Inflammatory macrophage treated with lipopolysaccharide for 1 hour (primary cell): ENCODE measurements around the gene NIT2.
"Not testable (repeated sequence)": the region's sequence is repeated elsewhere in the genome, so short reads cannot be mapped to it uniquely, and the experiment has no call there.

ENCODE experiments used
- DNase-seq, 2 donors: peaks; one replicate each; pipeline ENCODE4 v3.0.0-alpha.2; 2020 to 2022

Gene NIT2

GRCh38 chr3:100339786-100340185 lies 5.2 kb downstream of the NIT2 start:
- DNase-seq, result no peak

DNA sequence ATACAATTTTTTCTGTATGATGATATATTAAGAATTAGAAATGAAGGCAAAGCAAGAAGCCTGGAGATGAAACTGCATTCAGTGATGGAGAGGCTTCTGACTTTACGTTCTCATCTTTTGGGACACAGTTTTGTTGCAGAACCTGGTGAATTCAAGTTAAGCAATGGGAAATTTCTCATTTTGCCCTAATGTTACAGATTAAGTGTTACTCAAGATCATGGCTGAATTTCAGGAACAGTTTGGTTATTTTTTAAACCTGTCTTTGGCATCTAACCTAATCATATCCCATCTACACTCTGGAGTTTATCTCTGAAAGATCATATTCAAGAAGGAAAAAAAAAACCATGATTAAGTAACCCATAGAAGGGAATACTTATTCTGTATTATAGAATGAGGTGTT lies 6.0 kb downstream of the NIT2 start:
- no peak for DNase-seq

GRCh38 chr3:100348727-100349126 lies 14.2 kb downstream of the NIT2 start:
- DNase-seq, result no peak

DNA sequence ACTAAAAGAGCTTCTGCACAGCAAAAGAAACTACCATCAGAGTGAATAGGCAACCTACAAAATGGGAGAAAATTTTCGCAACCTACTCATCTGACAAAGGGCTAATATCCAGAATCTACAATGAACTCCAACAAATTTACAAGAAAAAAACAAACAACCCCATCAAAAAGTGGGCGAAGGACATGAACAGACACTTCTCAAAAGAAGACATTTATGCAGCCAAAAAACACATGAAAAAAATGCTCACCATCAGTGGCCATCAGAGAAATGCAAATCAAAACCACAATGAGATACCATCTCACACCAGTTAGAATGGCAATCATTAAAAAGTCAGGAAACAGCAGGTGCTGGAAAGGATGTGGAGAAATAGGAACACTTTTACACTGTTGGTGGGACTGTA lies 17.2 kb downstream of the NIT2 start:
- DNase-seq, result not testable (repeated sequence)

DNA sequence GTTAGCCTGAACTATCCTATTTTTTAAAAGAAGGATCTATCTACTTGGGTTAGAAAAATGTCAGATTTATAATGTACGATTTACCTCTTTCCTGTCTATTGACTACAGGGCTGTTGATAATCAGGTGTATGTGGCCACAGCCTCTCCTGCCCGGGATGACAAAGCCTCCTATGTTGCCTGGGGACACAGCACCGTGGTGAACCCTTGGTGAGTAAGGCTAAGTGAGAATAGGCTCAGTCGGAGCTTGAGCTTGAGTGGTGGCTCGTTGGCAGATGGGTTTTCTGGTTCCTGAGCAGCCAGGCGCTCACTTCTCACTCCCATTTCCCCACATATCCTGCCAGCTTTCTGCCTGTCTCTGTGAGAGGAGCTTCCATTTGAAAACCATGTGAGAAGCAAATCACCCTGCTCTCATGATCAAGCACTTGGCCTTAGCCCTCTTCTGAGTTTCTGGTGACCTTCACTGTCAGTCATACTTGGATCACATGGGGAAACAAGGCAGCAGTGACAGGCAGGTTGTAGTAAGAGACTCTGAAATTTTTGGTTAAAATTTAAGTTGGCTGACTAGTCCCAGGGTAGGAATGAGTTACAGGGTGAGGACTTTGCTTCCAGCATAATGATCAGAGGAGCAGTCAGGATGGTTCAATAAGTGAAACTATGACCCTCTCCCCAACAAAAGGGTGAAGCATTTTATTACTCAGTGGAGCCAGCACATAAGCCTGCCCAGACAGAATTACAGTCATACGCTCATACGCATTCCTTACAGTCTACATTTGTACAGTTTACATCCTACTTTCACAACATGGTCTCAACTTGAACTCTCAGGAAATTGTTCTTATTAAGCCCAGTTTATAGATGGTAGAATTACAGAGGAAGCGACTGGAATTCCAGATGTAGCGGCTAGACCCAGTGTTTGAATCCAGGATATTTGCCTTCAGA lies 18.0 kb downstream of the NIT2 start:
- no peak for DNase-seq

DNA sequence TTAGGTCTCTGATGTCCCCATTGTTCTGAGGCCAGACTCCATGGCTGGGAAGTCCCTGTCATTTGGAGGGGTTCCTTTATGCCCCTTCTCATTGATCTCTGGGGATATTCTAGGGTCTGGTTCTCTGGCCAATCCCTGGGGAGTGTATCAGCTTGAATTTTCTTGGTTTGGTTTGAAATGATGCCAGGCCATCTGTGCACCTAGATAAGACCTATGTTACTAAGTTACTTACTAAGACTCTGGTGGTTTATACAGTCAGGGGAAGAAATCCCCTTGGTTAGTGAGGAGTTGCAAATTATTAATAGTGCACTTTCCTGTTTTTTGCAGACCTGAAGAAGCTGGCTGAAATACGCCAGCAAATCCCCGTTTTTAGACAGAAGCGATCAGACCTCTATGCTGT lies 20.3 kb downstream of the NIT2 start:
- DNase-seq, result no peak

DNA sequence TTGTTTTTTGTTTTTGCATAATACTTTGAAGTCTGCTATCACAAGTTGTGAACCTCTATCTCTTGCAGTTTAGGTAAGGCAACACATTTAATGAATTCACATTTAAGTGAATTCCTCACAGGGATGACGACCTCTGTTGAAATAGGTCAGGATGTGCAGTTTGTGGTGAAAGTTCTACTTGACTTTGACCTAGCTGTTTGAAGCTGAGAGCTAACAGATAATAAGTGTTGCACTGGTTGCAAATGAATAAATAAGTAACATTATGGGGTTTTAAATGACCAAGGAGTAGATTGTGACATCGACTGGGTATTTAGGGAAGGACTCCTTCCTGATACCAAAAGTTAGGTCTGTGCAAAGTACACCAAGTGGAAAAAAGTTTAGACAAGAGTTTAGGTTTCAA lies 23.9 kb downstream of the NIT2 start:
- DNase-seq, result no peak

DNA sequence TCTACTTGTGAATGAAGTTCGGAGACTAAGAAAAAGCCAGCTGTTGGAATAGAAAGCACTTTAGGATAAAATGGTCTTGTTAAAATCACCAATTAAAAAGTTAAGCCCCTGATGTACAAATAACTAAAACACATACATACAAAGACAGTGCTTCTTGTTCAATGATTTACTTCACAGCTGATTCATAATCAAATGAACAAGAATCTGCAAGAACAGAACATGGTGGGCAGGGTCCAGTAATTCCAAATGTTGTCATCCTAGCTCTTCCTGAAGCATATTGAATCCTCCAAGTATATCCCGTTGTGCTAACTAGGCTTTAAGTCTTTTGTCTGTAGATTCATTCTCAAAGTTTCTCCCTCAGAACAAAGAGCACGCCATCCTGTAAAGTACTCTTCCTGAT lies 24.5 kb downstream of the NIT2 start:
- DNase-seq, result no peak

- no peak for DNase-seq
Observed at GRCh38 chr3:100360757-100361496, 26.4 kb downstream of the NIT2 start.

GRCh38 chr3:100361897-100362296 lies 27.3 kb downstream of the NIT2 start:
- no peak for DNase-seq

DNA sequence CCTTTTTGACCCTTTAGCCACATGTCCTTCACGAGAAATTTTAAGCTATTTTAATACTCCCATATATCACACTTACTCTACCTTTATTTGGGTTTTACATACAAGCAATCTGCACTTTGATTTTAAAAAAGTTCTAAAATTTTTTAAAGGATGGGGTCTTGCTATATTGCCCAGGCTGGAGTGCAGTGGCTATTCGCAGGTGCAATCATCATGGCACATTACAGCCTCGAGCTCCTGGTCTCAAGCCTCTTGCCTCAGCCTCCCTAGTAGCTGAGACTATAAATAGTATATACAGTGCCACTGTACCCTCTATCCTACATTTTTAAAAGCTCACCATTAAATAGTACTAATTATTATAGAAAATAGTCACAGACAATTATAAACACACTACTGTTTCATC lies 29.9 kb downstream of the NIT2 start:
- no peak for DNase-seq

DNA sequence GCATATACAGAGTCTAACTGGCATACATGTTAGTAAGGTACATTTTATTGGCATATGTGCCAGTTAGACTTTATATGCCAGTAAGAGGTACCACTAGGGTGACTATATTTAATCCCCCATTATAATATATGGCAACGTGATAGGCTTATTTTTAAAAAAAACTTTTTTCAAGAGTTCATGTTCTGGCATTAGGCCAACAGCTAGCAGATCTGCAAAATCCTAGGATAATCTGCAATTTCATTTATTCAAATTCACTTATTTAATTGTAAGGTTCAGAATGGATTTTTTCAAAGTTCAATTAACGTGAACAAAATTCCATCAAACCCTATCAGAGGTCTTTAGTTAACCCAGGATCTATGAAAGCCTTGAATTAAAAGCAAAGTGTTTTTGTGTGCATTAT lies 31.9 kb downstream of the NIT2 start:
- no peak for DNase-seq

- DNase-seq, result no peak
Observed at GRCh38 chr3:100368441-100368840, 33.9 kb downstream of the NIT2 start.

GRCh38 chr3:100370756-100371155 lies 36.2 kb downstream of the NIT2 start:
- peak; percentile 17 to 22 for DNase-seq

GRCh38 chr3:100374521-100374920 lies 40.0 kb downstream of the NIT2 start:
- DNase-seq, result no peak

DNA sequence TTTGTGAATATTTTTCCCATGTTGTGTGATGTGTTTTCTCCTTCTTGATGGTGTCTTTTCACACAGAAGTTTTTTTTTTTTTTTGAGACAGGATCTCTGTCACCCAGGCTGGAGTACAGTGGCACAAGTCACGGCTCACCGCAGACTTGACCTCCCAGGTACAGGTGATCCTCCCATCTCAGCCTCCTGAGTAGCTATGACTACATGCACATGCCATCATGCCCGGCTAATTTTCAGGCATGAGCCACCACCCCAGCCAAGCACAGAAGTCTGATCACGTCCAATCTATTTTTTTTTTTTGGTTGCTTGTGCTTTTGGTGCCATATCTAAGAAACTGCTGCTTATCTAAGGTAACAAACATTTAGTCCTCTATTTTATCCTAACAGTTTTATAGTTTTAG lies 41.7 kb downstream of the NIT2 start:
- no peak for DNase-seq

DNA sequence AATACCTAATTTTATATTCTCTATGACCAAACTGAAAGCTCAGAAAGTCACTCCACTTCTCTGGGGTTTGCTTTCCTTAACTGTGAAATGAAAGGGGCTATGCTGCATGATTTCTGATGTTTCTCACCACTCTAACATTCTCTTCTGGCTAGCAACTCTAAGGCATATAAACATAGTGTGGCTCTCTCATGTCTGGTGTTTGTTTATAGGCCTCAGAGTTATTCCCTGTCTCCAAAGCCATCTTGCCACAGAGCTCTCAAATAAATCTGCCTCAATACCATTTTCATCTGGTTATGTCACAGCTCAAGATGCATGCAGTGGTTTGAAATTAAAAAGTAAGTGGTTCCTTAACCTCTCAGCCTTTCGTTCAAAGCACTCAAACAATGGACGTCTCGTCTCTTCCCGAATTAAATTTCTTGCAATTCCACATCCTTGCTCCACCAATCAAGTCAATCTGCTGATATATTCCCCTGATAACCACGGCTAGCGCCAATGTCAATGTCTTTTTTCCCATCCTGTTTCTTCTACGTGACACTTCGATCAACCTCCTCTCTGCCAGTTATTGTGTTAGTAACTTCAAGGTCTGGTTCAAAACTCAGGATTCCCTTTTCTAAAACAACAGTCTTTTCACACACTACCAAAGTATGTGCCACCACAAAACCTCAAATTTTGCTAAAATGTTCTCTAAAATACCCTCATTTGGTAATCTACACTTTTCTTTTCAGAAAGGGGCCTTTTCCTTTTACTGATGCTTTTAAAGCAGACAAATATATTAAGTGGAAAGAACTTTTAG lies 50.4 kb downstream of the NIT2 start:
- no peak for DNase-seq

GRCh38 chr3:100386437-100387074 lies 52.0 kb downstream of the NIT2 start:
- no peak for DNase-seq

- no peak for DNase-seq
Observed at GRCh38 chr3:100389025-100389424, 54.5 kb downstream of the NIT2 start.

- no peak for DNase-seq
Observed at GRCh38 chr3:100395679-100396431, 61.3 kb downstream of the NIT2 start.

- no peak for DNase-seq
Observed at GRCh38 chr3:100396967-100397366, 62.4 kb downstream of the NIT2 start.
